Activated naive CD4-positive, alpha-beta T cell treated with anti-CD3 and anti-CD28 coated beads, Interleukin-2, amount 50 U/mL, for 16 hours (primary cell): ENCODE measurements around the gene FBLN2.

Source experiments
- DNase-seq: peaks from one replicate; pipeline ENCODE4 v3.0.0-alpha.2; 2020

The FBLN2 gene

DNA sequence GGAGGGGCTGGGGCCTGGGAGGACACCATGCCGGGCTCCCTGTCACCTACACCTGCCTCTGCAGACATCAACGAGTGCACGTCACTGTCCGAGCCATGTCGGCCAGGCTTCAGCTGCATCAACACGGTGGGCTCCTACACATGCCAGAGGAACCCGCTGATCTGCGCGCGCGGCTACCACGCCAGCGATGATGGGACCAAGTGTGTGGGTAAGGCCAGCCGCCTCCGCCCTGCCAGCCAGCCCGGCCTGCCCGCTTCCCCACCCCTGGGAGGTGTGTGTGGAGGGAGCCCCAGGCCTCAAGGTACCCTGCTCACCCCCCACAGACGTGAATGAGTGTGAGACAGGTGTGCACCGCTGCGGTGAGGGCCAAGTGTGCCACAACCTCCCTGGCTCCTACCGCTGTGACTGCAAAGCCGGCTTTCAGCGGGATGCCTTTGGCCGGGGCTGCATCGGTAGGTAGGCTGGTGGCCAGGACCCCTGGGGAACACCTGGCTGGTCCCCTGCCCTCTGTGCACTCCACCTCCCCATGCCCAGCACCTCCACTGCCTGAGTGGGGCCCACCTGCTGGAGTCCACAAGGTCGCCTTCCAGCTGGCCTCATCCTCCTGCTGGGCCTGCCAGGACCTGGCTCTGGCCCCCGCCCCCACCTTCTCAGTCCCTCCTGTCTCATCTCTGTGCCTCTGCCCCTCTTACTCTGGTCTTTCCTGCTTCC, 80.1 kb downstream of the FBLN2 start:
- no peak for DNase-seq

DNA sequence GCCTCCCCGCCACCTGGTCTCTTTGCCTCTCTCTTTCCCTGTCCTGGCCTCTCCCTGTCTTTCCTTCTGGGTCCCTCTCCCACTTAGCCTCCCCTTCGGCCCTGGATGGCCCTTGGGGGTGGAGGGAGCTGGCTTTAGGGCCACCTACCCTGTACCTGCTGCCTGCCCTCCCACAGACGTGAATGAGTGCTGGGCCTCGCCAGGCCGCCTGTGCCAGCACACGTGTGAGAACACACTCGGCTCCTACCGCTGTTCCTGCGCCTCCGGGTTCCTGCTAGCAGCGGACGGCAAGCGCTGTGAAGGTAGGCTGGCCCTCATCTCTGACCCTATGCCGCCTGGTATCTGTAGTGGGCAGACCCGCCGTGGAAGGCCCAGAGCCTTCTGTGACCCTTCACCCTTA, 80.7 kb downstream of the FBLN2 start:
- no peak for DNase-seq

DNA sequence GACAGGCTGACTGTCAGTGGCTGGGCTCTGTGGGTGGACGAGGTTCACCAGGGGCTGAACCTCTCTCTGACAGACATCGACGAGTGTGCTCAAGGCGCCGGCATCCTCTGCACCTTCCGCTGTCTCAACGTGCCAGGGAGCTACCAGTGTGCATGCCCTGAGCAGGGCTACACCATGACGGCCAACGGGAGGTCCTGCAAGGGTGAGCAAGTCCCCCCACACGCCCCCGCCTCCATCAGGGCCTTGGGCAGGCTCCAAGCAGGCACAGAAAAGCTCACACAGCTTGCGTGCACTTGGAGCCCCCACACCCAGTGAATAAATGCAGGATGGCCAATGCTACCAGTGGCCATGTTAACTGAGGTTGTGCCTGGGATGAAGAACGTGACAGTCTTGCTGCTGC, 82.3 kb downstream of the FBLN2 start:
- DNase-seq: no peak

DNA sequence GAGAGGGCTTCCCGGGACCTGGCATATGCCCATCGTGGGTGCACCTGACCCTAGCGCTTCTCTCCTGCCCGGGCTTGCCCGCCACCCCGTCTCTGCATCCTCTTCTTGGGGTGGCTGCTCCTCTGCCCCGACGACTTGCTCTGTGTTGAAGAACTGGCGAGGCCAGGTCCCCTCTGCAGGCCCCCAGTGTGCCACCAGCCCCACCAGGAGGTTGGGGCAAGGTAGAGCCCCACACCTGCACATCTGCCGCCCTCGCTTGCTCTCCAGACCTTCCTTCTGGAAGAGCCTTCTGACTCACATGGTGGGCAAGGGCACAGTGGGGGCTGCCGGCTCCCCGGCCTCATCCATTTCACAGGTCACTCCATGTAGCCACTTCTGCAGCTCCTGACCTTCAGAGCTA, 84.3 kb downstream of the FBLN2 start:
- DNase-seq: no peak

DNA sequence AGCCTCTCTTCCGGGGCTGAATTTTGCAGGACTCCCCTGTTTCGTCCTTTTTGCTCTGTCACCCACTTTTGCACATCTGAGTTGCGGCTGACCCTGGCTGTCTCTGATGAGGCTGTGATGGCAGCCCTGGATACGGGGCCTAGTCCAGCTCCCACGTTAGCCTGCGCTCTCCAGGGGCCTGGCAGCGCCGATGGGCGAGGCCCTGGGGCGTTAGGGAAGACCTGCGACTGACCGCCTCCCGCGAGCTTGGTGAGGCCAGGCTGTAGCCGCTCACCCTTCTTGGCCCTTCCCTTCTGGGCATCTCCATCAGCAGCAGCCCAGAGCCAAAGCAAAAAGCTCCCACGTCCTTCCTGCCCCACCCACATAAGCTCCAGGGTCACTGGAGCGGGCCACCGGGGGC, 85.2 kb downstream of the FBLN2 start:
- no peak for DNase-seq

DNA sequence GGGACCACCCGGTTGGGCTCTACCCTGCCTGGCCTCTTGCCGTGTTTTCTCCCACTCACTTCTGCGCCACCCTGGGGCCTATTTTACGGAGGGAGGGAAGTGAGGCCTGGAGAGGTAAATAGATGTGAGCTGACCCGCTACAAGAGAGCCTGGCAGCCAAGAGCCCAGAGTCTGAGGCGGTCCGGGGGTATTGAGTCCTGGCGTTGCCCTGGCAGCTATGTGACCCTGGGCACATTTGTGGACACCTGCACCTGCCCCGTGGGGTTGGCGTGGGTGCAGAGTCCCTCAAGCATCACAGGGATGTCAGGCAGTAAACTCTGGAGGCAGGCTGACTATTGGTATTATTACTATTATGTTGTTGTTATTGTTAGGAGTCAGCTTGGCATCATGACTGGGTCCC, 85.7 kb downstream of the FBLN2 start:
- no peak for DNase-seq

DNA sequence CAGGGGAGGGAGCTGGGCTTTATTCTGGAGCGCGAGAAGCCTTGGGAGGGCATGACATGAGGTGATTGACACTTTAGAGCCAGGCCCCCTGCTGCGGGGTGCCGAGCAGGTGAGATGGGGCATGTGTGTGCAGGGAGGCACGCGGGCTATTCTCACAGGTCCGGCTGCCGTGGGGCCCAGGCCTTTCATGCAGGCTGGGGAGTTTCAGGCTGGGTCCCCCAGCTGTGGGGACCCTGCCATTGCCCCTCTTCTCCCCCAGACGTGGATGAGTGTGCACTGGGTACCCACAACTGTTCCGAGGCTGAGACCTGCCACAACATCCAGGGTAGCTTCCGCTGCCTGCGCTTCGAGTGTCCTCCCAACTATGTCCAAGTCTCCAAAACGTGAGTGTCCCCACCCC, 87.3 kb downstream of the FBLN2 start:
- no peak for DNase-seq

DNA sequence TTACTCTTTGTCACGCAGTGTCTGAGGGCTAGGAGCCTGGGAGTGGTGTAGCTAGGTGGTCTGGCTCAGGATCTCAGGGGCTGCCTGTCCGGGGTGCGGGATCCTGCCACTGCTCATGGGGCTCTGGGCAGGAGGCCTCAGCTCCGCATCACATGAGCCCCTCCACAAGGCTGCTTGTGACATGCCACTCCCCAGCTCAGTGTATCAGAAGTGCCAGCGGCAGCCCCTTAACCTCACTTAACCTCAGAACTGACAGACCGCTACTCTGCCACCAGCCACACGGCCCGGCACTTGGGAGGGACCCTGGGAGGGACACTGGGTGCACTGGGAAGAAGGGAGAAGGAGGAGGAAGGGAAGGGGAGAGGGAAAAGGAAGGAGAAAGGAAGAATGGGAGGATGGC, 87.9 kb downstream of the FBLN2 start:
- DNase-seq: no peak

DNA sequence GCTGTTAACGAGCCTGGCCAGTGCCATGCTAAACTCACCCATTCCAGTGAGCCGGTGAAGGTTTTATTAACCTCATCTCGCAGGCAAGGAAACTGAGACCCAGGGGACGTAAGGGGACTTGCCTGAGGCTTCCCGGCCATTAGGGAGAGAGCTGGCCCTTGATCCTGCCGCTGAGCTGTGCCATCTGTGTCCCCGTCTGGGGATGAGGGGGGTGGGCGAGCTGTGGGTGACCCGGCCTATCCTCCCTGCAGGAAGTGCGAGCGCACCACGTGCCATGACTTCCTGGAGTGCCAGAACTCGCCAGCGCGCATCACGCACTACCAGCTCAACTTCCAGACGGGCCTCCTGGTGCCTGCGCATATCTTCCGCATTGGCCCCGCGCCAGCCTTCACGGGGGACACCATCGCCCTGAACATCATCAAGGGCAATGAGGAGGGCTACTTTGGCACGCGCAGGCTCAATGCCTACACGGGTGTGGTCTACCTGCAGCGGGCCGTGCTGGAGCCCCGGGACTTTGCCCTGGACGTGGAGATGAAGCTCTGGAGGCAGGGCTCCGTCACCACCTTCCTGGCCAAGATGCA, 88.5 kb downstream of the FBLN2 start:
- DNase-seq: no peak

DNA sequence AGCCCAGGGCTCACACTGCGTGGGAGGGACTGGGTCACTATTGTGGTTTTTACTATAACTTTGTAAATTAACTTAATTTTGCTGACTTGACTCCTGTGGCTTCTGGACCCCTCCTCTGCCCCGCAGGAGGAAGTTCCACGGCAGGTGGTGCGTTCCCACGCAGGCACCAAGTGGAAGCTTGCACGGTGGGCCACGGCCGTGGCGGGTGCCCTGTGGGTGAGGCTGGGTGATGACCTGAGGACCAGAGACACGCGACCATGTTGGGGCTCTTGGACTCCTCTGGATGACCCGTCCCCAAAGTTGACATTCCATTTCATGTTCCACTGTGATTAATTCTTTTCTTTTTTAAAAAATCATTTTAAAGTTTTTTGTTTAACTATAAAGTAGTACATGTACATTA, 89.0 kb downstream of the FBLN2 start:
- DNase-seq: no peak

DNA sequence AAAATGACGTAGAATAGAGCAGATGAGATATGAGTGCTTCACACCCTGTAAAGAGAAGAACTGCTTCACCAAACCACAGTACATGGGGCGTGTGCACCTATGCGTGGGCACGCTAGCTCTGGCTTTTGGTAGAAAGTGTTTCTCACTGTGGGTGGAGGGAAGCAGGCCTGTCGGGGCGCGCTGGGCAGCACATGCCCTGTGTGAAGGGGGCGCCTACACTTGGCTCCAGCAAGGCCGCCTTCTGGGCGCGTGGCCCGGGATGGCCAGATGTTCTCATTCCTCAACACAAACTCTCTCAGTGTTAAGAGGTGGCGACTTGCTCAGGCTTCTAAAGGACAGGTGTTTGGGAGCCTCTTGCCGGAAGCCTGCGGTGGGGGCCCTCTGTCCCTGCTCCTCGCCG, 90.0 kb downstream of the FBLN2 start:
- DNase-seq: no peak

DNA sequence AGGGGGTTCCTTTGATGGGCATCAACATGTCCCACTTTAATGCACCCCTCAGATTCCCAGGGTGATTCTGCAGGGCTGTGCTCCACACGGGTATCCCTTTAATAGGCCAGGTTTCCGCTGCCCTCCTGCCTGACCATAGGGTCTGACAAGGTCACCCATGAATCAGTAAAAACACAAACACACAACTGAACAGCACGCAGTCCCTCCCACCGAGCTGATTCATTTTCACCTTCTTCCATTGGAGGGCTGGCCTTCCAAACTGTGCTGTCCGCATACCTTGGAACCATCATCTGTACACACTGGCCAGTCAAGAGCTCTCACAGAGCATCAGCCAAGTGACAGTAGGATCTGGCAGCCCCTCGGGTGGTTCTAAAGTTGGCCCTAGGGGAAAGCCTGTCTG, 93.7 kb downstream of the FBLN2 start:
- no peak for DNase-seq

DNA sequence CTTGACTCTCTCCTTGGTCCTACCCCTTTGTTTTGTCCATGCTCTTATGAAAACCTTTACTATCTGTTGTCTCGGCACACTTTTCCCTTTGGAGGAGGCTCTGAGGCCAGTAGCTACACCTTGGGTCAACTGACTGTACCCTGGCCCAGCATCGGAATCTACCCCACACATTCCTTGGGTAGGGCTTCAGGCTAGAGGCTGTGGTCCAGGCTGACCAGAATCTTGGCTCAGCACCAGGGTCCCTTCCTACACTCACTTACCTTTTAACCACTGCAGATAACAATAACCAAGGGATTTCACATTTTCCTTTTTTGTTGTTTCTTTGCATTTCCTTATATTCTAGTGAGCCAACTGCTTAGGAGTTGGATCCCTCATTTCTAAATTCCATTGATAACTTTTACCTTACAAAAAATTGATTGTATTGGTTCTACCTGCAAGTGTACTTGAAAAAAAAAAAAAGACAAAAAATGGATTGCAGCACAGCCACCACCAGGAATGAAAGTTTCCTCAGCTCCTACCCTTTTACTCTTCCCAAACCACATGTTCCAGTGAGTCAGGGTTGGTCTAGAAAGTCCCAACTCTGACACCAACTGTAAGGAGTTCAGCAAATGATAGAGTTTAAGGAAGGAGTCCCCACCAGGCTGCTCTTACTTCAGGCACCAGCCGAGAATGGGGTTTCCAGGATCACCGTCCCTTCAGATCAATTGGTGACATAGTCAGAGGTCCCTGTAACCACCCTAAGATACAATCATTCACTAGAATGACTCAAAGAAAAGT, 95.6 kb downstream of the FBLN2 start:
- DNase-seq: no peak

DNA sequence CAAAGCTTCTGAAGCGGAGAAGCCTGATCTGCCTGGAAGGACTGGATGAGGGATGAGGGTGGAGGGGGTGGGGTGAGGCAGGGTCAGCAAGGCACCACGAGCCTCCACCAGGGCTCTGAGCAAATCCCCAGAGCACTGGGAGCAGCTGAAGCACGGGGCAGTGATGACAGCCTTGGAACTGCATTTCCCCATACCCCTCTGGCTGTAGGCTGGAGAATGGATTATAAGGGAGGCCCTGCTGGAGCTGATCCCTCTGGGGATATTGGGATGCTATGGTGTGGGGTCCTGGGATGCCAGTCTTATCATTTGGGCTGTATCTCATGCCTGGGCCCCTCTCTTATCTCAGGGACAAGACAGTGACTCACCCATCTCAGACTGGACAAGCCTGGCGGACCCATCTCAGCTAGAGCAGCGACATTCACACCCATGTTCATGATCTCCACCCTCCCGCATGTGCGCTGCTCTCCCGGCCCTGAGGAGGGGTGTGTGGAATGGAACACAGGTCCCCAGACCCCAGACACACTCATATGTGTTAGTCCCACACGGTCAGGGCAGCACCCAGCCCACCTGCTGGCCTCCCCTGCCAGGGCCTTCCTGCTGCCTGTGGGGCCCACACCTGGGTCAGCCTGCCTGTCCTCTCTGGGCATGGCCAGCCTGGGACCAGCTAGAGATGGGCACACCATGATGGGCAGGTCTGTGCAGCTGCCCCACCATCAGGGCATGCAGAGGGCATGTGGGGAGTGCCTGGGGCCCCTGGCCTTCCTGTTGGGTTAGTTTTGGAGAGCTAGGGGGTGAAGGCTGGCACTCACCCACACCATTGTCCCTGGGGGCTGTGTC, 97.1 kb downstream of the FBLN2 start:
- DNase-seq: no peak

DNA sequence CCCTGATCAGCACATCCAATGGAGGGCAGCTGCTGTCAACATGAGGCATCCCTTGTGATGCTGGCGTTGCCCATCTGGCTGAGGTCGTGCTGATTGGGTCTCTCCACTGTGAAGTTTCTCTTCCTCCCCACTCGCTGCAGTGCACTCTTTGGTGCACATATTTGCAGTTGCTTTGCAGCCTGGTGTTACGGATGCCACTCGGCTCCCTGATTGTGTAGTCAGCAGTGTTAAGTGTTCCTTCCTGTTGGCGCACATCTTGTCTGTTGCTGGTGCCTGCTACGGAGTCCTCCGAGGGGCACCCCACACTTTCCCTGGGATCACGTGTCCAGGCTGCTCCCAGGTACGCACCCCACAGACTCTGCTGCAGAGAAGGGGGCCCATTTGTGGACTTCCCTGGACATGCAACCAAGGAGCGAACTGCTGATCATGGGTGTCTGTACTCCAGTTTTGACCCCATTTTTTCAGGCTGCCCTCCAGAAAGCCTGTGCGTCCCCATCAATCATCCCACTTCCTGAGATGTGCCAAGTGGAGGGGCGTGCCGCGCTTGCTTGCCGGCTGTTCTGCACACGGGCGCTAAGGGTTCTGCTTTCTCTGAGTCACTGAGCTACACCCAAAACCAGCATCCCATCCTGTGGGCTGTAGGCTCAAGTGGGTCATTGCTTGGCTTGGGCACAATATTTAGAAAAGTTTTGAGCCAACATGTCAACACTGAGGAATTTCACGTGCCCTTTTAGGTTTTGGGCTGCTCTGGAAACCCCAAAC, 98.6 kb downstream of the FBLN2 start:
- DNase-seq: peak; percentile 22

DNA sequence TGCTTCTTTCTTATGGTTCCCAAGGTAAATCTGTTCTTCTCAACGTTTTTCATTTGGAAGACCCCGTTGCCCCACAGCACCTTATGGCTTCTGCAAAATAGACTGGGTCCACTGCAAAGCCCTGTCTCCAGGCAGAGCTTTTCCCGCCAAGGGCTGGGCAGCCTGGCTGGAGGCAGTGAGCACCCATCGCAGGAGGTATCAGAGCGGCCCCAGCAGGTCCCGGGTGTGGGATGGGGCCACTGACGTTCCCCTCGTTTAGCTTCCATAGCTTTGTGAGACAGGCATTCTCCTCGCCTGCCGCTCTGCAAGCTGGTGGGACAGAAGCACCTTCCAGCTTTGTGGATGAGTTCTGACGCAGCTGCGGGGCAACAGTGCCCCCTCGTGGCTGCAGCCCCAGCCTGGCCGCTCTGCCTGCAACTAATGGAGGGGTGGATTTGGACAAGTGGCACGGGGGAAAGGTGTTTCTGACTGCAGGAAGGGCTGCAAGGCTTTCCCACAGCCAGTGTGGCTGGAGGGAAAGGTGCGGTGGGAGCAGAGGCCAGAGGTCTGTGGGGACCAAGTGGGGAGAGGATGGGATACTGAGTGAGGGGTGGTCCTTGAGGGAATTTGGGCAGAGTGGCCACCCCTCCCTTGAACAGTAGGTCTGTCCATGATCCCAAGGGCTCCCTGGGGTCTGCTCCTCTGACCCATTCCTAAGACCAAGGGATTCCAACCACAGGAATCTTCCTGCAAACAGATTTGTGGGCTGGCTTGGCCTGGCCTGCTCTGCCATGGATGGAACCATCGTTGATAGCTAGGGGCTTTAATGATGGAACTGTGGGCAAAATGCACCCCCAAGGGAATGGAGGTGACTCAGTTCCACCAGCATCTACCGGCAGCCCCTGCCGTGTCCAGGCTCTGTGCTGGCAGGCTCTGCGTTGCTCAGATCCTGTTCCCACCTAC, 99.4 kb downstream of the FBLN2 start:
- peak; percentile 79 for DNase-seq

DNA sequence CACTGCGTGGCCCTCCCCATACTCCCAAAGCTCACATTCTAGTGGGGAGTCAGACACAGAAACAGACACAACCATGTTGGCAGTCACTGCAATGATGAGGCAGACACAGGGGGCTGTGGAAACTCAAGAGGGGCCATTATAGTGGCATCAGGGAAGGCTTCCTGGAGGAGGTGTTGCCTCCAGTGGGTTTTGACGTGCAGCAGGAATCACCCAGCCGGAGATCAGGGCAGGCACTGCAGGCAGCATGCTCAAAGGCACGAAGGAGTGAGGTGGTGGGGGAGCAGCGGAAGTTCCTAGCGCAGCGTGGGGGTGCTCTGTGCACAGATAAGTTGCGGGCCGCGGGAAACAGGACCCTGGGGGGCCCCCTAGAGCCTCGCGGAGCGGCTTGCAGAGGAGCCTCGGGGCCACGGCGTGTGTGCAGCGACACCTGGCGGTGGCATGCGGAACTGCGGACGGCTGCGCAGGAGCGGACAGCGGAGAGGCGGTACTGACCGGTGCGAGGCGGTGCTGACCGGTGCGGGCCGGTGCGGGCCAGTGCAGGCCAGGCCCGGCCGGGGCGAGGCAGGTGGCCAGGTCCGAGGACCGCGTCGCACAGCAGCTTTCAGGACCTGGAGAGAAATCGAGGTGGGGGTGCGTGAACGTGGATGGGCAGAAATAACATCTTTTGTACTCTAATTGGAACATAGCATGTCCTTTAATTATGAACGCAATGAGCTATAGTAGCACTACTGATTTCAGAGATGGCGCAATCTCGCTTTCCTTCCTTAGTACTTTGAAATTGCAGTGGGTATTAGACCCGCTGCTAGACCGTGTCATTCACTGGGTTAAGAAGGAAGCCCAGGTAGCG, 101.5 kb downstream of the FBLN2 start:
- peak; percentile 75 for DNase-seq

DNA sequence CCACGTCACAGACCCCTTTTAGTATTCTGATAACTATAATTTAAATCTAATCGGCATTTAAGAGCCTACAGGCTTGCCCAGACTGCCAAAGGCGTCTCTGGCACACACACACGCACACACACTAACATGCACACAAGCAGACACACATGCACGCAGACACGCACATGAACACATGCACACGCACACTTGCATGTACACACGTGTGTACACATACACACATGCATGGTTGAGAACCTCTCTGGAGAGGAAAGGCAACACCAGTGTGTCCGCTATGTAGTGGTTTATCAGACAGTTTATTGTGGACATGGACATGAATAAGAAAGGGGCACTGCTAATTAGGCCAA, 102.1 kb downstream of the FBLN2 start:
- DNase-seq: no peak

DNA sequence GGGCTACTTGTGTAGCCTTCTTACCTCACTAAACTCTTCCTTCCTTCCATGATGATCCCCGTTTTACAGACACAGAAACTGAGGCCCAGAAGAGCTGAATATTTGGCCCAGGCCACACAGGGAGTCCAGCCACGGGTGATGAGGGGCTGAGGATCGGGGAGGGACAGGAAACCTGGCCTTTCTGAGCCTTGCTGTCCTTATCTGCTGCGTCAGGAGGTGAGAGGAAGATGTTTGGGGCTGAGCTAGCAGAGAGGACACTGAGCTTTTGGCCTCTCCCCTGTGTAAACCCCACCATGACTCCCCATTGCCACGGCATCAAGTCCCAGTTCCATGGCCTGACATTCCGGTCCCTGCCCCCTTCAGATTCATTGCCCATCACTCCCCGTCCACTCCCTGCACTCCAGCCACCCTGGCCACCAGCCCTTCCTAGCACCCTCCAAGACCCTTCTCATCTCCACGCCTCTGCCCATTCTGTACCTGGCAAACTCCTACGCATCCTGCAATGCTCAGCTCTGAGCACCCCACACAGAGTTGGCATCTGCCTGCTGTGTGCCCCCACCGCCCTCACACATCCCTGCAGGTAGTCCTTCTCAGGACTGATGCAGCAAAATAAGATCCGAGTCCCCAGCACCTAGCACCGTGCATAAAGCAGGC, 103.0 kb downstream of the FBLN2 start:
- no peak for DNase-seq

DNA sequence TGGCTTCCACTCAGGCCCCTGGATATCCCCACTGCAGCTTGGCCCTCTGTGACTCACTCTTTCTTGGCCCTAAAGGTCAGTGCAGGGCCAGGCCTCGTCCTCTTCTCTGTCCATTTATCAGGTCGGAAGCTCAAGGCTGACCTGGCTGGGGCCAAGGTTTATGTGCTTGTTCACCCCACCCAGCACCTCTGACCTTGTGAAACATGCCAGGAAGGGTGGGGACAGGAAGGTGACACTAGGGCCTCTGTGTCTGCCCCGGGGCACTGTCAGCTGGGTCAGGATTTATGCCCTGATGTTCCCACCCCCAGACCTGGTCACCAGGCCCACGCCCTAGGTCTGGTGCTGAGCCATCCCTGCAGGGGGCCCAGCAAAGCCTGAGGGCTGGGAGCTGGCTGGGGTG, 103.8 kb downstream of the FBLN2 start:
- no peak for DNase-seq
